ENCODE measurements around the gene ABI2.
A peak's percentile ranks its signal among the peaks of the same experiment; 100 is the strongest.

- TF ChIP-seq CTCF (conservative IDR thresholded peaks at IDR 0.05) (peak; percentile 8; the same call in 1 of the 2 replicates), ZFX (IDR thresholded peaks at IDR 0.05) (no peak)
These were observed 48.0 kb downstream of the ABI2 start for GRCh38 chr2:203376173-203376572.

Measured in C4-2B (cell line).